HL-60/S4 (cell line): ENCODE measurements around the gene HOXC6.

Experiments
- in situ Hi-C: fragments of 300-500 bp; cut with MboI; formaldehyde crosslinking; loops from 2 replicates; pipeline ENCODE4 v1.14.3; 2022; ENCODE audit warnings: low sequenced_read_pairs

Gene HOXC6

GRCh38 chr12:54028314-54029201, at the start of gene HOXC6:
Gene HOXC6, plus strand, starts transcription at chr12:54028440. Its CDS starts 82 bp downstream, at chr12:54028522.
- in situ Hi-C loops = loop anchor here (10.0 kb wide), 1 partner anchor 166 kb away; no protein-coding TSS in a partner anchor

GRCh38 chr12:53978477-53979356, 49.5 kb upstream of the HOXC6 start:
- in situ Hi-C loops = no loop called here

- in situ Hi-C loops = no loop called here
Measured at GRCh38 chr12:53980104-53980801, 48.0 kb upstream of the HOXC6 start.

GRCh38 chr12:53980802-53981496, 47.3 kb upstream of the HOXC6 start:
- in situ Hi-C loops = no loop called here

GRCh38 chr12:53981634-53982565, 46.3 kb upstream of the HOXC6 start:
- in situ Hi-C loops = no loop called here

- in situ Hi-C loops = no loop called here
Measured at GRCh38 chr12:53982648-53983567, 45.3 kb upstream of the HOXC6 start.

GRCh38 chr12:53983568-53983949, 44.7 kb upstream of the HOXC6 start:
- in situ Hi-C loops = no loop called here

- in situ Hi-C loops = no loop called here
Measured at GRCh38 chr12:53983950-53984572, 44.2 kb upstream of the HOXC6 start.

GRCh38 chr12:53984901-53985691, 43.1 kb upstream of the HOXC6 start, which contains the start of gene HOXC10:
Gene HOXC10, plus strand, starts transcription at chr12:53985146. Its CDS starts 114 bp downstream, at chr12:53985260.
- in situ Hi-C loops = no loop called here

GRCh38 chr12:53985692-53985993, 42.6 kb upstream of the HOXC6 start:
- in situ Hi-C loops = no loop called here

- in situ Hi-C loops = no loop called here
Measured at GRCh38 chr12:53985994-53986685, 42.1 kb upstream of the HOXC6 start.

- in situ Hi-C loops = no loop called here
Measured at GRCh38 chr12:53986686-53987483, 41.4 kb upstream of the HOXC6 start.

GRCh38 chr12:53987787-53988230, 40.4 kb upstream of the HOXC6 start:
- in situ Hi-C loops = no loop called here

- in situ Hi-C loops = no loop called here
Measured at GRCh38 chr12:53988541-53989226, 39.6 kb upstream of the HOXC6 start.
